ENCODE data around the gene GUCY2C.

The GUCY2C gene

GRCh38 chr12:14589169-14590004, 107.0 kb downstream of the GUCY2C start:
- TF ChIP-seq MAX (IDR thresholded peaks at IDR 0.05) (no peak), CREB1 (IDR thresholded peaks at IDR 0.05; ENCODE audit: low read depth) (no peak), EGR1 (IDR thresholded peaks at IDR 0.05) (no peak), ZBTB7A (IDR thresholded peaks at IDR 0.05; ENCODE audit: low read depth) (no peak), YY1 (IDR thresholded peaks at IDR 0.05; ENCODE audit: low read depth) (no peak), REST (IDR thresholded peaks at IDR 0.05; ENCODE audit: low read depth) (no peak), EP300 (IDR thresholded peaks at IDR 0.05; ENCODE audit: borderline replicate concordance) (no peak), RAD21 (IDR thresholded peaks at IDR 0.05; ENCODE audit: low read depth) (no peak), USF1 (IDR thresholded peaks at IDR 0.05) (no peak), NFIC (IDR thresholded peaks at IDR 0.05) (no peak), TAF1 (IDR thresholded peaks at IDR 0.05; ENCODE audit: low read depth) (no peak), FOXM1 (IDR thresholded peaks at IDR 0.05; ENCODE audit: borderline replicate concordance, low read depth) (no peak), TEAD4 (IDR thresholded peaks at IDR 0.05) (no peak)

GRCh38 chr12:14588571-14588970, 107.8 kb downstream of the GUCY2C start:
- TF ChIP-seq USF1 (IDR thresholded peaks at IDR 0.05) (no peak), MAX (IDR thresholded peaks at IDR 0.05) (no peak), RAD21 (IDR thresholded peaks at IDR 0.05; ENCODE audit: low read depth) (no peak)

GRCh38 chr12:14578646-14579045, 117.8 kb downstream of the GUCY2C start:
- TF ChIP-seq ZBTB7A (IDR thresholded peaks at IDR 0.05; ENCODE audit: low read depth) (no peak), MAX (IDR thresholded peaks at IDR 0.05) (no peak), USF1 (IDR thresholded peaks at IDR 0.05) (no peak), RAD21 (IDR thresholded peaks at IDR 0.05; ENCODE audit: low read depth) (no peak), REST (IDR thresholded peaks at IDR 0.05; ENCODE audit: low read depth) (no peak), TEAD4 (IDR thresholded peaks at IDR 0.05) (no peak), NFIC (IDR thresholded peaks at IDR 0.05) (no peak), TAF1 (IDR thresholded peaks at IDR 0.05; ENCODE audit: low read depth) (no peak)

GRCh38 chr12:14577344-14577743, 119.1 kb downstream of the GUCY2C start:
- no peak for TF ChIP-seq CEBPB (IDR thresholded peaks at IDR 0.05)
- TF ChIP-seq CREB1 (IDR thresholded peaks at IDR 0.05; ENCODE audit: low read depth) = no peak
- no peak for TF ChIP-seq EP300 (IDR thresholded peaks at IDR 0.05; ENCODE audit: borderline replicate concordance)
- no peak for TF ChIP-seq REST (IDR thresholded peaks at IDR 0.05; ENCODE audit: low read depth)

All from Ishikawa (cell line).